ENCODE measurements around the gene ADAMTS8.

GRCh38 chr11:130472434-130472961, 44.1 kb upstream of the ADAMTS8 start:
- TF ChIP-seq CTCF (IDR thresholded peaks at IDR 0.05) (no peak), POLR2A (IDR thresholded peaks at IDR 0.05) (no peak)

Measured in heart left ventricle (tissue), 13 donors.